Right hindlimb (tissue), 1 donor: ENCODE results near the gene CYBC1.
"Not testable (repeated sequence)": the region's sequence is repeated elsewhere in the genome, so short reads cannot be mapped to it uniquely, and the experiment has no call there.

Experiments
- DNase-seq: peaks from one replicate; pipeline ENCODE4 v3.0.0-alpha.2; 2018

The CYBC1 gene

GRCh38 chr17:82432017-82432416 is 18.5 kb downstream of the CYBC1 start:
- DNase-seq: no peak

DNA sequence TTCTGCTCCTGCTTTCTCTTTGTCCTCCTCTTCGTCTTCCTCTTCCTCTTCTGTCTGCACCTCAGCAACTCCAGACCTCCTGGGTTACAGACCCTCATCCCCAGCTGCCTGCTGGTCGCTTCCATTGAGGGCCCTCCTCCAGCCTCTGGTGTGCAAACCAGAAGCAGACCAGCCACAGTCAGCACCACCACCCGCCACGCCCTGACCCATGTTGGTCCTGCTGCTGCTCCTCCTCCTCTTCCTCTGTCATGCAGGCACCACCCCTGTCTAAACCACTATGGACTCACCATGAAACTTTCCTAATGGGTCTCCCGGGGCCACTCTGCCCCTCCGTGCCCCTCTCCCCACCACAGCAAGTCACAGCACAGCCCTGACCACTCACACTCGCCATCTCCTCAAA is 20.7 kb downstream of the CYBC1 start:
- no peak for DNase-seq

GRCh38 chr17:82428546-82428945 is 22.0 kb downstream of the CYBC1 start:
- DNase-seq: no peak

DNA sequence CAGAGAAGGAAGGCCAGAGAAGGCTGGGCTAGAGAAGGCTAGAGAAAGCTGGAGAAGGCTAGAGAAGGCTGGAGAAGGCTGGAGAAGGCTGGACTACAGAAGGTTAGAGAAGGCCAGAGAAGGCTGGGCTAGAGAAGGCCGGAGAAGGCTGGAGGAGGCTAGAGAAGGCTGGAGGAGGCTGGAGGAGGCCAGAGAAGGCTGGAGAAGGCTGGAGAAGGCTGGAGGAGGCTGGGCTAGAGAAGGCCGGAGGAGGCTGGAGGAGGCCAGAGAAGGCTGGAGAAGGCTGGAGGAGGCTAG is 25.7 kb downstream of the CYBC1 start:
- no peak for DNase-seq

GRCh38 chr17:82424001-82424862 is 26.3 kb downstream of the CYBC1 start:
- DNase-seq: no peak

GRCh38 chr17:82419540-82419939 is 31.0 kb downstream of the CYBC1 start:
- DNase-seq: no peak

- peak; percentile 88 for DNase-seq
Measured at GRCh38 chr17:82418001-82418986, 32.3 kb downstream of the CYBC1 start, which contains the start of the genes HEXD and OGFOD3. HEXD (plus strand) TSS chr17:82418347; CDS start chr17:82419800, 1,453 bp downstream. OGFOD3 (minus strand) TSS chr17:82418586; CDS start chr17:82418485, 101 bp downstream.

DNA sequence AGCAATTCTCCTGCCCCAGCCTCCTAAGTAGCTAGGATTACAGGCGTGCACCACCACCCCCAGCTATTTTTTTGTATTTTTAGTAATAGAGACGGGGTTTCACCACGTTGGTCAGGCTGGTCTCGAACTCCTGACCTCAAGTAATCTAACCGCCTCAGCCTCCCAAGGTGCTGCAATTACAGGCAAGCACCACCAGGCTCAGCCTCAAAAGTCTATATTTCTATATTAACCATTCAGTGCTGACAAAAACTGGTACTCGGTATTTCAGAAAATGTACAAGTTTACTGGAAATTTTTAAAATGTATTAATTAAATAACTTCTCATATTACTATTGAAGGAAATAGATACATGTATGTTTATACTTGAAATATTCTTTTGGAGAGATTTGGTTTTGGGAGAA is 33.8 kb downstream of the CYBC1 start:
- DNase-seq: no peak

DNA sequence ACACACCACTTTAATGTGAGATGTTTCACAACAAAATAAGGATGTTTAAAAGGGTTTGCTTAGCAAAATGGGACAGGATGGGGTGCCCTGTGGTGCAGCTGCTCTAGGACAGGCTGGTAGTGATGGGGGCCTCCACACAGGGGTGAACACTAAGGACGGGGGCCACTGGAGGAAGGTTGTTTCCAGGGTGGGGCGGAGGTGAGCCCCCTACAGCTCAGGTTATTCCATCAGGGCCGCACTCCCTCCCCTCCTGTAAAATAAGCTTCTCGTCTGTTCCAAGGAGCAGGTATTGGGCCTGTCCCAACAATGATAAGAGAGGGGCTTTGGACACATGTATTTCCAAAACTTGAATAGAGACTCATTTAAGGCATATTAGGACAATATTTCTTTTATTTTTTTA is 34.3 kb downstream of the CYBC1 start:
- DNase-seq: no peak

GRCh38 chr17:82415786-82416185 is 34.8 kb downstream of the CYBC1 start:
- no peak for DNase-seq

- DNase-seq: no peak
Measured at GRCh38 chr17:82415336-82415735, 35.2 kb downstream of the CYBC1 start.

DNA sequence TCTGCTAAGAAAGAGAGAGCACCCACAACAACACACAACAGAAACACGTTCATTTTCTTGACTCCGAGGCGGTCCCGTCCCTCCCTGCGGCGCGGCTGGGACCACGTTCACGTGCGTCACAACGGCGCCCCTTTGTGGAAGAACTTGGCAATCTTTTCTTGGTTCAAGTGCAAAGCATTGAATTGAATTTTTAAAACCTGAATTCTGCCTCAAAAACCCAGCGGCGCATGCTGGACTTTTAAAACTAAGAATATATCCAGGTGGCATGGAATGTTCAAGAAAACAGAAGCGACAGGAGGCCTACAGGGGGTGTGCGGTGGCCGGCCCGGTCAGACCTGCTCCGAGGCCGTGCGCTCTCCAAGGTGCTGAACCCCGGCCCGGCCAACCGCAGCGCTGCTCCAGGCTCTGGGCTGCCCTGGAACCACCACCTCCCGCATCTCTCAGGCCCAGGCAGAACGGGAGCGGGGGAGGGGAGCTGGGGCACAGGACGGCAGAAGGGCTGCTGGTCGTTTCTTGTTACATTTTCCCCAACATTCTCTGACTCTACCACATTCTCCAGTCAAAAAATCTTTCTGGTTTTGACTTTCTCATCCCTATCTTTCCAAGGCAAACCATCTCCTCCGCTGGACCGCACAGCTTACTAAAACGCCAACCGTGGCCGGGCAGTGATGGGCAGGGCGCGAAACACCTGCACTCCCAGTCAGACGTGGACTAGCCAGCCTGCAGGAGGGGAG is 35.8 kb downstream of the CYBC1 start:
- DNase-seq: peak; percentile 85

- DNase-seq: no peak
Measured at GRCh38 chr17:82412535-82413520, 37.7 kb downstream of the CYBC1 start.

DNA sequence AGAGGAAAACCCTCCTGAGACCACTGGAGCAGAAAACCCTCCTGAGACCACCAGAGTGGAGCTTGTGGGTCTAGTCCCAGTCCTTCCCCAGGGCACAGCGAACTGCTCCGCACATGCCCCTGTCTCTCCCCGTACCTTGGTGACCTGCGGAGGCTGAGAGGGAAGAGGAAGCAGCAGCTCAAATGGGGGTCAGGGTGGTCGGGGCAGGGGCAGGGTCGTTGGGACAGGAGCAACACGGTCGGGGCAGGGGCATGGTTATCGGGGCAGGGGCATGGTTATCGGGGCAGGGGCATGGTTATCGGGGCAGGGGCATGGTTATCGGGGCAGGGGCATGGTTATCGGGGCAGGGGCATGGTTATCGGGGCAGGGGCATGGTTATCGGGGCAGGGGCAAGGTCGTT is 38.5 kb downstream of the CYBC1 start:
- DNase-seq: not testable (repeated sequence)

- DNase-seq: no peak
Measured at GRCh38 chr17:82411396-82412053, 39.0 kb downstream of the CYBC1 start.

- DNase-seq: no peak
Measured at GRCh38 chr17:82410014-82410716, 40.4 kb downstream of the CYBC1 start.

DNA sequence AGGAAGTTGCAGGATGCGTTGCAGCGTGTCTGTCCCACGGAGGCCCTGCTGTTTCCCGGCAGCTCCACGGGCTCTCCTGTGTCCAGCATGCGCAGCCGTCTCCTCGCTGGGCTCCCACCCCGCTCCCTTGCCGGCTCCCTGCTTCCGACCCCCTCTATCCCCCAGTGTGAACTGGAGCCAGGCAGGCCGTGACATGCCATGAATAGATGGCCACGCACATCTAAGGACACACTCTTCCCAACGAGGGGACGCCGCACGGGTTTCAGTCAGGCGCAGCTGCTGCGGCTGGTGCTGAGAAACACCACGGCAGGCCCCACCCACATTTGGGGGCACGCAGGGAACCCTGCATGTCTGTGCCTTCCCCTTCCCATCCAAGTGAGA is 41.6 kb downstream of the CYBC1 start:
- DNase-seq: no peak

GRCh38 chr17:82408288-82408937 is 42.1 kb downstream of the CYBC1 start:
- DNase-seq: no peak

- no peak for DNase-seq
Measured at GRCh38 chr17:82407255-82407654, 43.3 kb downstream of the CYBC1 start.

DNA sequence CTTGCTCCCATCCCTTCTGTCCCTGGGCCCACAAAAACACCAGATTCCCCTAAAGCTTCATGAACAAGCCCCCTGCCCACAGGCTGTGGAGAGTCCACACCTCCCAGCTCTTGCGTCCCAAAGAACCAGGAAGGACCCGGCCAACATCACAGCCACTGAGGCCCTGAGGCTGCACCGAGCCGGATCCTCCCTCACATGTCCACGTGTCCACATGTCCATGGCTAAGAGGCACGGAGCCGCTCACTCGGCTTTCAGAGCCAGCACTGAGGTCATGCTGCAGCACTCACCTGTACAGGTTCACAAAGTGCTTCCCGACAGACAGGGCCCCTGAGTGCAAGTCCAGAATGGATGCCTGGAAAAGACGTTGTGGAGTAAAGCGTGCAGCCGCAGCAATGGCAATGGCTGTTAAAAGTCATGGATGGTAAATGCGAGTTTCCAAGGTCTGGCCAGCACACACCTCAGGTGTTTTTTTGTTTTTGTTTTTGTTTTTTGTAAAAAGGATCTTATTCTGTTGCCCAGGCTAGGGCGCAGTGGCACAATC is 44.4 kb downstream of the CYBC1 start:
- no peak for DNase-seq
